ENCODE results near the gene PRKD1. TPM values are rescaled to one million over a fixed set of nuclear protein-coding genes. Genes with fewer than 3 reads are reported as not detected.

The PRKD1 gene
- total RNA-seq, 4 donors from 2014 or later: 1.2 to 6.7 (median 2.3) TPM

GRCh38 chr14:29627137-29627536 lies 300.5 kb downstream of the PRKD1 start:
- intact Hi-C loops (cut with DNase I; ENCODE audit: low total_unique reads): no loop called here
- 64 to 68% methylated on average over 3 of the region's 3 CpGs for WGBS, 2 donors
- TF ChIP-seq POLR2A (IDR thresholded peaks at IDR 0.05) (no peak), CTCF (IDR thresholded peaks at IDR 0.05) (no peak)
- no peak overlapping the region for H3K4me3 ChIP-seq (ENCODE audit: low read depth, poor library complexity, severe bottlenecking)
- DNase-seq (ENCODE audit: low spot score in 2 of 2): no peak

GRCh38 chr14:29618323-29619067 lies 309.2 kb downstream of the PRKD1 start:
- TF ChIP-seq POLR2A (IDR thresholded peaks at IDR 0.05) (no peak), CTCF (IDR thresholded peaks at IDR 0.05) (no peak)
- DNase-seq (ENCODE audit: low spot score in 2 of 2): no peak
- intact Hi-C loops (cut with DNase I; ENCODE audit: low total_unique reads): no loop called here
- H3K4me3 ChIP-seq (ENCODE audit: low read depth, poor library complexity, severe bottlenecking): no peak overlapping the region
- WGBS, 2 donors: 50 to 73% methylated on average over 4 of the region's 4 CpGs

- intact Hi-C loops (cut with DNase I; ENCODE audit: low total_unique reads): no loop called here
- DNase-seq (ENCODE audit: low spot score in 2 of 2): no peak
- H3K4me3 ChIP-seq (ENCODE audit: low read depth, poor library complexity, severe bottlenecking): no peak overlapping the region
- no peak for TF ChIP-seq CTCF (IDR thresholded peaks at IDR 0.05)
- TF ChIP-seq POLR2A (IDR thresholded peaks at IDR 0.05): no peak
Observed at GRCh38 chr14:29616922-29617321, 310.7 kb downstream of the PRKD1 start.

GRCh38 chr14:29608861-29609260 lies 318.8 kb downstream of the PRKD1 start:
- DNase-seq (ENCODE audit: low spot score in 2 of 2): no peak
- intact Hi-C loops (cut with DNase I; ENCODE audit: low total_unique reads): no loop called here
- H3K4me3 ChIP-seq (ENCODE audit: low read depth, poor library complexity, severe bottlenecking): no peak overlapping the region
- TF ChIP-seq CTCF (IDR thresholded peaks at IDR 0.05) (no peak), POLR2A (IDR thresholded peaks at IDR 0.05) (no peak)
- 78 to 81% methylated on average over 2 of the region's 2 CpGs for WGBS, 2 donors

GRCh38 chr14:29607169-29607568 lies 320.5 kb downstream of the PRKD1 start:
- intact Hi-C loops (cut with DNase I; ENCODE audit: low total_unique reads): no loop called here
- 77 to 88% methylated on average over 5 of the region's 5 CpGs for WGBS, 2 donors
- H3K4me3 ChIP-seq (ENCODE audit: low read depth, poor library complexity, severe bottlenecking): no peak overlapping the region
- no peak for DNase-seq (ENCODE audit: low spot score in 2 of 2)
- no peak for TF ChIP-seq POLR2A (IDR thresholded peaks at IDR 0.05)

- no peak for DNase-seq (ENCODE audit: low spot score in 2 of 2)
- intact Hi-C loops (cut with DNase I; ENCODE audit: low total_unique reads): no loop called here
- no peak for TF ChIP-seq CTCF (IDR thresholded peaks at IDR 0.05)
- TF ChIP-seq POLR2A (IDR thresholded peaks at IDR 0.05): no peak
- no peak overlapping the region for H3K4me3 ChIP-seq (ENCODE audit: low read depth, poor library complexity, severe bottlenecking)
- 73 to 77% methylated on average over 3 of the region's 3 CpGs for WGBS, 2 donors
Observed at GRCh38 chr14:29603696-29604095, 324.0 kb downstream of the PRKD1 start.
